HCT116 (cell line): Measurements from ENCODE around the gene RNF182. TPM values are rescaled to one million over a fixed set of nuclear protein-coding genes. Genes with fewer than 3 reads are reported as not detected.

Source experiments
- ATAC-seq: fragments of 200-7000 bp; cut with Tn5 transposase; 2 replicates; pipeline ENCODE4 v1.9.1; 2020; ENCODE audit warnings: mild to moderate bottlenecking, moderate library complexity
- BruUV-seq: library from RNA; stranded (reverse); fragments of 400-500 nt; replicated peaks from 2 replicates; lab custom pipeline; 2021; lab: Mats Ljungman, UMichigan
- CTCF ChIA-PET: fragments of 300-600 bp; sonication (Branson Sonifier 250); formaldehyde crosslinking; loops from one replicate; lab custom pipeline; 2021; ENCODE audit warnings: antibody characterized with exemption; lab: Charles Lee
- POLR2A ChIA-PET: fragments of 300-600, 350-600 bp; sonication (Branson Sonifier 250); formaldehyde crosslinking; loops from one replicate; lab custom pipeline; 2021; ENCODE audit warnings: antibody characterized with exemption; lab: Charles Lee
- RAD21 ChIA-PET, 2 experiments: fragments of 300-600 bp; sonication (Branson Sonifier 250); formaldehyde crosslinking; loops; one replicate each; lab custom pipeline; 2023; ENCODE audit warnings: low total read pairs in 2 of 2; ENCODE audit not compliant: uncharacterized antibody in 2 of 2, unreplicated experiment in 2 of 2, low non-redundant PET in 1 of 2; lab: Charles Lee
- DNase-seq: peaks from one replicate; pipeline ENCODE4 v3.0.0-alpha.2; 2010; ENCODE audit warnings: low read depth, low spot score
- H2AFZ ChIP-seq: fragments of 200-600 bp; shearing (Covaris generic), sonication (generic); 2 replicates; pipeline ENCODE4 v1.6.1; 2017; ENCODE audit warnings: low read depth, mixed run types, mixed read lengths, antibody characterized with exemption, low read length; ENCODE audit not compliant: poor library complexity, severe bottlenecking
- H3K27ac ChIP-seq: 2 replicates; pipeline ENCODE4 v1.5.1; 2012; ENCODE audit warnings: low read depth, low read length
- H3K27me3 ChIP-seq: fragments of 200-600 bp; sonication (generic); 2 replicates; pipeline ENCODE4 v1.6.1; 2016; ENCODE audit warnings: mixed run types, low read length, mixed read lengths; ENCODE audit not compliant: insufficient read depth
- H3K36me3 ChIP-seq, 2 experiments: fragments of 200-500 bp in 1 of 2; fragments of 200-600 bp in 1 of 2; sonication (Bioruptor generic) in 1 of 2; sonication (generic) in 1 of 2; 2 replicates each; pipeline versions ENCODE4 v1.5.1 to v1.6.1; 2014 to 2016; ENCODE audit warnings: low read length in 2 of 2, inconsistent platforms in 1 of 2, mixed read lengths in 1 of 2, mixed run types in 1 of 2; ENCODE audit not compliant: insufficient read depth in 2 of 2, control insufficient read depth in 1 of 2
- H3K4me1 ChIP-seq, 2 experiments: fragments of 200-600 bp in 1 of 2; sonication (generic) in 1 of 2; 2 replicates each; pipeline versions ENCODE4 v1.5.1 to v1.6.1; 2012 to 2017; ENCODE audit warnings: low read length in 2 of 2, inconsistent platforms in 1 of 2, mild to moderate bottlenecking in 1 of 2, mixed read lengths in 1 of 2, mixed run types in 1 of 2, moderate library complexity in 1 of 2; ENCODE audit not compliant: insufficient read depth in 2 of 2, control insufficient read depth in 1 of 2
- H3K4me2 ChIP-seq: fragments of 200-600 bp; sonication (generic); 2 replicates; pipeline ENCODE4 v1.6.1; 2017; ENCODE audit warnings: mixed run types, low read length, mixed read lengths
- H3K4me3 ChIP-seq, 2 experiments: fragments of 200-600 bp in 1 of 2; sonication (generic) in 1 of 2; replicated peaks in 1 of 2; 2 replicates each; pipeline ENCODE4 v1.5.1; 2011 to 2016; ENCODE audit warnings: low read length in 2 of 2, control low read depth in 1 of 2, low read depth in 1 of 2, mild to moderate bottlenecking in 1 of 2, mixed read lengths in 1 of 2, mixed run types in 1 of 2
- H3K79me2 ChIP-seq: fragments of 200-600 bp; sonication (generic); 2 replicates; pipeline ENCODE4 v1.6.1; 2017; ENCODE audit warnings: mild to moderate bottlenecking, mixed run types, low read length, moderate library complexity, mixed read lengths; ENCODE audit not compliant: insufficient read depth
- H3K9ac ChIP-seq: fragments of 200-600 bp; sonication (generic); 2 replicates; pipeline ENCODE4 v1.6.1; 2016; ENCODE audit warnings: low read length, mixed read lengths
- H3K9me2 ChIP-seq: fragments of 200-600 bp; sonication (generic), shearing (Covaris generic); 2 replicates; pipeline ENCODE4 v1.6.1; 2017; ENCODE audit warnings: mixed run types, mild to moderate bottlenecking, moderate library complexity; ENCODE audit not compliant: insufficient read depth
- H3K9me3 ChIP-seq, 2 experiments: fragments of 200-500 bp in 1 of 2; fragments of 200-600 bp in 1 of 2; sonication (Bioruptor generic) in 1 of 2; sonication (generic) in 1 of 2; 2 replicates each; pipeline ENCODE4 v1.6.1; 2014 to 2017; ENCODE audit warnings: low read length in 2 of 2, mixed read lengths in 2 of 2, inconsistent platforms in 1 of 2, low read depth in 1 of 2, mild to moderate bottlenecking in 1 of 2, mixed run types in 1 of 2, moderate library complexity in 1 of 2; ENCODE audit not compliant: control insufficient read depth in 1 of 2, insufficient read depth in 1 of 2
- H4K20me1 ChIP-seq: fragments of 200-600 bp; sonication (generic), shearing (Covaris generic); 2 replicates; pipeline ENCODE4 v1.6.1; 2017; ENCODE audit warnings: mixed run types, mild to moderate bottlenecking, moderate library complexity; ENCODE audit not compliant: insufficient read depth
- CBX3 ChIP-seq: IDR thresholded peaks from 2 replicates; pipeline ENCODE4 v1.6.1; 2012; ENCODE audit warnings: low read depth
- CEBPB ChIP-seq: IDR thresholded peaks from 2 replicates; pipeline ENCODE4 v1.6.1; 2012; ENCODE audit warnings: low read depth
- CTCF ChIP-seq, 3 experiments: fragments of 200-600 bp in 1 of 3; sonication (generic) in 1 of 3; IDR thresholded peaks in 2 of 3; conservative IDR thresholded peaks in 1 of 3; 2 replicates each; pipeline ENCODE4 v1.5.1; 2012 to 2017; ENCODE audit warnings: low read depth in 2 of 3, low read length in 2 of 3, antibody characterized with exemption in 1 of 3, borderline replicate concordance in 1 of 3, control low read depth in 1 of 3, mild to moderate bottlenecking in 1 of 3, mixed read lengths in 1 of 3, mixed run types in 1 of 3, moderate library complexity in 1 of 3; ENCODE audit not compliant: insufficient read depth in 1 of 3
- EGR1 ChIP-seq: IDR thresholded peaks from 2 replicates; pipeline ENCODE4 v1.6.1; 2012; ENCODE audit warnings: low read depth
- ELF1 ChIP-seq: IDR thresholded peaks from 2 replicates; pipeline ENCODE4 v1.6.1; 2012; ENCODE audit warnings: low read depth, borderline replicate concordance
- EZH2 ChIP-seq: fragments of 200-600 bp; sonication (generic); IDR thresholded peaks from 2 replicates; pipeline ENCODE4 v1.6.1; 2017; ENCODE audit warnings: antibody characterized with exemption, mixed run types
- EZH2phosphoT487 ChIP-seq: fragments of 200-600 bp; IDR thresholded peaks from 2 replicates; pipeline ENCODE4 v1.6.1; 2018; ENCODE audit warnings: antibody characterized with exemption, borderline replicate concordance
- FOSL1 ChIP-seq: IDR thresholded peaks from 2 replicates; pipeline ENCODE4 v1.6.1; 2012; ENCODE audit warnings: low read depth
- JUND ChIP-seq: IDR thresholded peaks from 2 replicates; pipeline ENCODE4 v1.6.1; 2012
- POLR2A ChIP-seq: IDR thresholded peaks from 2 replicates; pipeline ENCODE4 v1.7.0; 2011; ENCODE audit warnings: borderline replicate concordance; ENCODE audit not compliant: insufficient read depth, insufficient read length; ENCODE audit errors: extremely low read depth
- POLR2AphosphoS5 ChIP-seq: IDR thresholded peaks from 2 replicates; pipeline ENCODE4 v1.6.1; 2011; ENCODE audit warnings: mild to moderate bottlenecking, low read depth, low read length, moderate library complexity
- RAD21 ChIP-seq: IDR thresholded peaks from 2 replicates; pipeline ENCODE4 v1.6.1; 2012; ENCODE audit warnings: low read depth, mild to moderate bottlenecking
- SIN3A ChIP-seq: IDR thresholded peaks from 2 replicates; pipeline ENCODE4 v1.6.1; 2012; ENCODE audit warnings: low read depth
- SRF ChIP-seq: IDR thresholded peaks from 2 replicates; pipeline ENCODE4 v1.6.1; 2012; ENCODE audit warnings: low read depth
- TCF7L2 ChIP-seq: IDR thresholded peaks from 2 replicates; pipeline ENCODE4 v1.7.0; 2011; ENCODE audit warnings: borderline replicate concordance, inconsistent platforms; ENCODE audit not compliant: insufficient read depth, insufficient read length; ENCODE audit errors: extremely low read depth
- ZBTB33 ChIP-seq: IDR thresholded peaks from 2 replicates; pipeline ENCODE4 v1.6.1; 2011; ENCODE audit warnings: mild to moderate bottlenecking, low read length, moderate library complexity; ENCODE audit not compliant: insufficient replicate concordance; ENCODE audit errors: extremely low read depth
- ZFX ChIP-seq: fragments of 450-650 bp; IDR thresholded peaks from 2 replicates; pipeline ENCODE4 v1.6.1; 2017
- ZNF274 ChIP-seq: fragments of 200-500 bp; sonication (Bioruptor generic); IDR thresholded peaks from 2 replicates; pipeline ENCODE4 v1.6.1; 2014; ENCODE audit warnings: mild to moderate bottlenecking, low read depth, low read length, inconsistent platforms
- intact Hi-C: fragments of 100-400 bp; cut with micrococcal nuclease; formaldehyde crosslinking; loops from 2 replicates; pipeline ENCODE4 v1.10.0; 2022
- total RNA-seq: library from RNA; stranded (reverse); gene quantifications from one replicate; pipeline ENCODE4 v1.2.1, GENCODE V29; 2021; ENCODE audit not compliant: unreplicated experiment

The RNF182 gene
- total RNA-seq, 1 experiment from 2014 or later: 6.5 TPM

- no peak for TF ChIP-seq TCF7L2
Measured at GRCh38 chr6:13979284-13980171, 54.8 kb downstream of the RNF182 start (continued).

GRCh38 chr6:13980534-13980933 lies 55.8 kb downstream of the RNF182 start:
- H2AFZ ChIP-seq: no peak overlapping the region
- intact Hi-C loops: no loop called here
- CTCF ChIA-PET: no interaction called here

More at GRCh38 chr6:13980534-13980933, 55.8 kb downstream of the RNF182 start:
- H3K36me3 ChIP-seq: no peaks in the 10 kb centered on the region
- no peaks in the 10 kb centered on the region for H3K79me2 ChIP-seq
- no peak for TF ChIP-seq ZBTB33
- TF ChIP-seq TCF7L2: no peak
- TF ChIP-seq ZNF274: no peak
- no peak for TF ChIP-seq SRF
- no peak for TF ChIP-seq POLR2AphosphoS5
- no peak for TF ChIP-seq EZH2
- no peak for TF ChIP-seq JUND
- no peak for TF ChIP-seq CBX3
- no peak for TF ChIP-seq CEBPB
- TF ChIP-seq FOSL1: no peak
- no peak for TF ChIP-seq EGR1
- TF ChIP-seq ELF1: no peak
- TF ChIP-seq ZFX: no peak
- TF ChIP-seq CTCF (IDR thresholded peaks at IDR 0.05 in 2 of 3, conservative IDR thresholded peaks at IDR 0.05 in 1 of 3; ENCODE audit: borderline replicate concordance in 1 of 3, insufficient read depth in 1 of 3, low read depth in 2 of 3, low read length in 2 of 3): no peak
- no peak for TF ChIP-seq POLR2A
- no peak for TF ChIP-seq SIN3A
- no peak for TF ChIP-seq EZH2phosphoT487
- TF ChIP-seq RAD21: no peak
- no peak overlapping the region for H3K27ac ChIP-seq
- no peak overlapping the region for H3K4me3 ChIP-seq
- ChIA-PET POLR2A (no interaction called here), RAD21 (no interaction called here)
- no peak overlapping the region for H3K4me2 ChIP-seq
- no TSS peak for BruUV-seq
- no peaks in the 10 kb centered on the region for H3K4me1 ChIP-seq
- no peaks in the 10 kb centered on the region for H3K9me3 ChIP-seq
- no peak overlapping the region for H3K9ac ChIP-seq
- no peaks in the 10 kb centered on the region for H3K9me2 ChIP-seq
- no peak for ATAC-seq
- no peak for DNase-seq
- no peaks in the 10 kb centered on the region for H3K27me3 ChIP-seq
- H4K20me1 ChIP-seq: no peaks in the 10 kb centered on the region
